T follicular helper cell (primary cell): Measurements from ENCODE around the gene SPACA9.

Source experiments
- DNase-seq: peaks from one replicate; pipeline ENCODE4 v3.0.0-alpha.2; 2020; ENCODE audit warnings: low read depth
- total RNA-seq, 2 experiments: gene quantifications; one replicate each; lab custom pipeline; 2026; lab: John Stamatoyannopoulos, UW

The SPACA9 gene
- 0.17 to 1.6 reads per million in 2 experiments for total RNA-seq

GRCh38 chr9:132878695-132879456 lies at the start of gene SPACA9:
TSS of gene SPACA9 (plus strand) at chr9:132878898. CDS start at chr9:132883948, 5,050 bp downstream.
- no peak for DNase-seq

- no peak for DNase-seq
Measured at GRCh38 chr9:132832171-132832881, 46.4 kb upstream of the SPACA9 start.

- DNase-seq = no peak
Measured at GRCh38 chr9:132833550-132834121, 45.1 kb upstream of the SPACA9 start.

GRCh38 chr9:132834343-132834742 lies 44.4 kb upstream of the SPACA9 start:
- DNase-seq = no peak

GRCh38 chr9:132837501-132838286 lies 41.0 kb upstream of the SPACA9 start:
- no peak for DNase-seq

GRCh38 chr9:132838291-132838690 lies 40.4 kb upstream of the SPACA9 start:
- DNase-seq = no peak

- DNase-seq = no peak
Measured at GRCh38 chr9:132840980-132841379, 37.7 kb upstream of the SPACA9 start.

- no peak for DNase-seq
Measured at GRCh38 chr9:132842124-132843044, 36.3 kb upstream of the SPACA9 start.

- no peak for DNase-seq
Measured at GRCh38 chr9:132846109-132846917, 32.4 kb upstream of the SPACA9 start.

GRCh38 chr9:132846918-132847515 lies 31.7 kb upstream of the SPACA9 start:
- DNase-seq = no peak

- no peak for DNase-seq
Measured at GRCh38 chr9:132849185-132849706, 29.5 kb upstream of the SPACA9 start.

GRCh38 chr9:132853482-132853881 lies 25.2 kb upstream of the SPACA9 start:
- DNase-seq = no peak

GRCh38 chr9:132854832-132855231 lies 23.9 kb upstream of the SPACA9 start:
- no peak for DNase-seq

GRCh38 chr9:132855904-132856303 lies 22.8 kb upstream of the SPACA9 start:
- DNase-seq = no peak

- no peak for DNase-seq
Measured at GRCh38 chr9:132857031-132857430, 21.7 kb upstream of the SPACA9 start.

GRCh38 chr9:132857616-132858342 lies 20.9 kb upstream of the SPACA9 start:
- no peak for DNase-seq

- no peak for DNase-seq
Measured at GRCh38 chr9:132858751-132859150, 19.9 kb upstream of the SPACA9 start.

- no peak for DNase-seq
Measured at GRCh38 chr9:132861666-132862065, 17.0 kb upstream of the SPACA9 start.

GRCh38 chr9:132862533-132862932 lies 16.2 kb upstream of the SPACA9 start:
- no peak for DNase-seq
